GM03348 (cell line): ENCODE results near the gene MED13.
A peak's percentile ranks its signal among the peaks of the same experiment; 100 is the strongest.
"Not testable (repeated sequence)": the region's sequence is repeated elsewhere in the genome, so short reads cannot be mapped to it uniquely, and the experiment has no call there.

Source experiments
- DNase-seq: peaks from one replicate; pipeline ENCODE4 v3.0.0; 2012; ENCODE audit warnings: low spot score

Gene MED13

DNA sequence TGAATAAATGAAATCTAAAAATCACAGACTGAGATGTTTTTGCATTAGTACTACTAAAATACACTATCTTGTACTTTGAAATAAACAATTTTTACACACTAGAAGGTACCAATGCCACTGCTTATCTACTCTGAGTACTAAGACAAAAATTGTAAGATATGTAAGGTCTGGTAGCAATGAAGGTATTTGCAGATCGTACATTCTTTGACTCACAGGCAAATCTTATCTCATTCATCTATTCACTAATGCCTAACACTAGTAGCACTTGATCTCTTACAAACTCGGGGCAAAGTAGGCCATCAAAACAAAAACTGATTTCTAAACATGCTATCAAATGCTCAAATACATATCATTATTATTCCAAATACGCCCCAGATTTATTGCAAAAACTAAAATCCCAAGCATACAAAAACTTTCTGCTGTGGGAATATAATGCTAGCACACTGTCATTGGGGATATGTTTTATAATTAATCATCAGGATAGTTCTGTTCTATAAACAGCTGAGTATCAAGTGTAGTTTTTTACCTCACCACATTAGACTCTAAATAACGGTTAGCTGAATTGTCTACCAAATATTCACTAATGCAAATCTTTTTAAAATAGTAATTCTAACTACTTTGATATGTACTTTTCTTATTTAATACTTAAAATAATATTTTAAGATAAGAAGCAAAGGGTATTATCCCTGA, 68.0 kb downstream of the MED13 start:
- DNase-seq: no peak

DNA sequence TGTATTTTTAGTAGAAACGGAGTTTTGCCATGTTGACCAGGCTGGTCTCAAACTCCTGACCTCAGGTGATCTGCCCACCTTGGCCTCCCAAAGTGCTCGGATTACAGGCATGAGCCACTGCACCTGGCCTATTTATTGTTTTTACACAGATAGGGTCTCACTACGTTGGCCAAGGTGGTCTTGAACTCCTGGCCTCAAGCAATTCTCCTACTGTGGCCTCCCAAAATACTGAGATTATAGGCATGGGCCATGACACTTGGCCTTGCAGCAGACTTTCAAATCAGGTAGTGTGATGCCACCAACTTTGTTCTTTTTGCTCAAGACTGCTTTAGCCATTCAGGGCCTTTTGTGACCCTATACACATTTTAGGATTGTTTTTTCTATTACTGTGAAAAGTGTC, 75.6 kb downstream of the MED13 start:
- DNase-seq: no peak

DNA sequence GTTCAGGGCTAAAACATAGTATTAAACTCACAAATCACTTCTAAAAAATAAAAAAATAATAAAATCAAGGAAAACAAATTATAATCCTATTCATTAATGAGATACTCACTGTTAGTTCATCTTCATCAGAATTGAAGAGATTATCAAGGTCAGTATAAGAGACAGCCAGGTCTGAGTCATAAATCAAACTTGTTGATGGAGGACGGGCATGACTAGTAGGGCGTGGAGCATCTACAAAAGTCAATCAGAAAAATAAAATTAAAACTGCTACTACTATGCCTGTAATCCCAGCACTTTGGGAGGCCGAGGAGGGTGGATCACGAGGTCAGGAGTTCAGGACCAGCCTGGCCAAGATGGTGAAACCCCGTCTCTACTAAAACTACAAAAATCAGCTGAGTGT, 78.2 kb downstream of the MED13 start:
- no peak for DNase-seq

DNA sequence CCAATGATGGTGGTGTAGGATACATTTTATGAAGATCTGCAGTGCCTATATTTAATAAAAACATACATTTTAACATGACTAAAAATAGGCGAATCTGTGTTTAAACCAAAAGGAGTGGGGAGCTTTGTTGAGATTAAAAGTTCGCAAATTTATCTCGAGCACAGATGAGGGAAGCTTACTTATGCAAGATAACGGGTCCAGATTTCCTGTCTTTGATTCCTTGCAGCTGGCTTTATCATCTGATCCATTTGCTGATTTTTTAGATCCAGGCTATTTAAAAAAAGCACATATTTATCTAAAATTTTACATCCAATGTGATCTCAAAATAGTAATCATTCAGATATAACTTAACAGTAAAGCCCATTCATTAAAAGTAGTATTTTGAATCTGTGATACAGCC, 80.3 kb downstream of the MED13 start:
- DNase-seq: no peak

DNA sequence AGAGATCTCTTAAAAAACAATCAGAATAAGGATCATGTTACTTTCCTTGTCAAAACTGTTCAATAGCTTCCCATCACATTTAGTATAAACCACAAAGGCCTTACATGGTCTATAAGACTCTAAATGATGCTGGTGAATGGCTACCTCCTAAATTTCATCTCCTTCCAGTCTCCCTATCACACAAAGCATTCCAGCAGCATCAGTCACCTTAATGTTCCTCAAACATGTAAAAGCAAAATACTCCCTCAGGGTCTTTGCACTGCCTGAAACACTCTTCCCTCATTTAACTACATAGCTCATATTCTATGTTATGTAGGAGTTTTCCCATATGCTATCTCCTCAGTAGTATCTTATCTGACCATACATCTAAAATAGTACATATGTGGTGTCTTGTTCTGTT, 83.8 kb downstream of the MED13 start:
- no peak for DNase-seq

DNA sequence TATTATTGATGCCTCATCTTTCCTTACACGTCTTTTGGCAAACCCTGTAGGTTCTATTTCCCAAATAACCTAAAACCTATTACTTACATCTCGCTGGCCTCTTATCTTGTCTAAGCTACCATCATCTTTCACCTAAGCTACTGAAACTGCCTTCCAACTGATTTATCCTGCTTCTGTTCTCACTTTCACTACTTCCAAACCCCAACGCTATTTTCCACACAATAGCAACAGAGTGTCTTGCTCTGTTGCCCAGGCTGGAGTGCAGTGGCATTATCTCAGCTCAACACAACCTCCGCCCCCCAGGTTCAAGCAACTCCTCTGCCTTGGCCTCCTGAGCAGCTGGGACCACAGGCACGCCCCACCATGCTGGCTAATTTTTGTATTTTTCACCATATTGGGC, 84.5 kb downstream of the MED13 start:
- no peak for DNase-seq

DNA sequence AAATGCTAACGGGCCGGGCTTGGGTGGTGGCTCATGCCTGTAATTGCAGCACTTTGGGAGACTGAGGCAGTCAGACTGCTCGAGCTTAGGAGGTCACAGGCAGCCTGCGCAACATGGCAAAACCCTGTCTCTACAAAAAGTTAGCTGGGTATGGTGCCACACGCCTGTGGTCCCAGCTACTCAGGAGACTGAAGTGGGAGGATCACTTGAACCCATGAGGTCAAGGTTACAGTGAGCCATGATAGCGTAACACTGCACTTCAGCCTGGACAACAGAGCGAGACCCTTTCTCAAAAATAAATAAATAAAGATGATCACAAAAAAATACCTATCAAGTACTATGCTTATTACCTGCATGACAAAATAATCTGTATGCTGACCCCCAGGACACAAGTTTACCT, 91.0 kb downstream of the MED13 start:
- no peak for DNase-seq

DNA sequence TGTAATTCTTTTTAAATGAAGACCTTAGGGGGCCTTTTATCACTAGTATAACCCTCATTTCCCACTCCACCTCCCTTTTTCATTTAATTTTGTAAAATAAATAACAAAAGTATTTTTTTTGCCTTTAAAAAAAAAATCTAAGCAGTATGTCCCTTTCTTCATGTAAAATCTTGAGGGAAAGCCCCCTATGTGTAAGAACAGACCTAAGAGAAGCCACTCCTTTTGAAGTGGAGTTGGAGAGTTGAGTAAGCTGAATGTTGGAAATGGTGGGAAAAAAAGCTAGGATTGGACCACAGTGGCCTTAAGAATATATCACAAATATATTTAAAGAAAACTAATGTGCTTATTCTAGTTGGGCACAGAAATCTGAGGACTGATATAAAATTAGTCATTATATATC, 92.8 kb downstream of the MED13 start:
- no peak for DNase-seq

DNA sequence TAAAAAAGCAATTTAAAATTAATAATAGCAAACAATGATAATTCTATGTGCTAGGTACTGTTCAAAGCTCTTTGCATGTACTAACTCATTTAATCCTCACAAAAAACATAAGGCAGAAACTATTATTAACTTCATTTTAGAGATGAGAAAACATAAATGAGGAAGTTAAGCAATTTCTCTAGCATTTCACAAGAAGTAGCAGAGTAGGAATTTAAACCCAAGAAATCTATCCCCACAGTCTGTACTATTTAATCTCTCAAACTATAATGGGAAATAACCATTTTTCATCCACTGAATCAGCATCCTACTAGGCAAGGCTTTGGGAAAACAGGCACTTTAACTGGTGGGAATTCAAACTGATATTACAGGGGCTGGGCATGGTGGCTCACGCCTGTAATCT, 95.0 kb downstream of the MED13 start:
- DNase-seq: no peak

DNA sequence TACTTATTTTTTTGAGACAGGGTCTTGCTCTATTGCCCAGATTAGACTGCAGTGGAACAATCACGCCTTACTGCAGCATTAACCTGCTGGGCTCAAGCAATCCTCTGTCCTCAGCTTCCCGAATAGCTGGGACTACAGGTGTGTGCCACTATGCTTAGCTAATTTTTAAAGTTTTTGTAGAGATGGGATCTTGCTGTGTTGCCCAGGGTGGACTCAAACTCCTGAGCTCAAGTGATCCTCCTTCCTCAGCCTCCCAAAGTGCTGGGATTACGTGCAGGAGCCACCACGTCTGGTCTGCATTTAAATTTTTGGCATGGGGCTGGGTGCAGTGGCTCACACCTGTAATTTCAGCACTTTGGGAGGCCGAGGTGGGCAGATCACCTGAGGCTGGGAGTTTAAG, 96.3 kb downstream of the MED13 start:
- DNase-seq: no peak

DNA sequence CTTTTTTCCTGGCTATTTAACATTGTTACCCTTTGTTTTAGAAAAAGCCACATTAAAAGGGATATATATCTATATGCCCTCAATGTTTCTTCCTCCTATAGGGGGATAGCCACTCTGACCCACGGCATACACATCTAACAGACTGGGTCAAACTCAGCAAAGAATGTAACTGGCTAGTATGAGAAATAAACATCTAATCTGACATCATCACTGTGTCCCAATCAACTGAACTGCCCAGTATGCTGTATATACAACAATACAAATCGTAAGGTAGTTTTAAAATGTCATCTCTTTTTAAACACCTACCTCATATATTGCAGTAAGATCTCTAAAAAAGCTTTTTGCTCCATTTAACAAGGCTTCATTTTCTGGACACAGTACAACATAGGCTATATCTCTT, 97.3 kb downstream of the MED13 start:
- no peak for DNase-seq

DNA sequence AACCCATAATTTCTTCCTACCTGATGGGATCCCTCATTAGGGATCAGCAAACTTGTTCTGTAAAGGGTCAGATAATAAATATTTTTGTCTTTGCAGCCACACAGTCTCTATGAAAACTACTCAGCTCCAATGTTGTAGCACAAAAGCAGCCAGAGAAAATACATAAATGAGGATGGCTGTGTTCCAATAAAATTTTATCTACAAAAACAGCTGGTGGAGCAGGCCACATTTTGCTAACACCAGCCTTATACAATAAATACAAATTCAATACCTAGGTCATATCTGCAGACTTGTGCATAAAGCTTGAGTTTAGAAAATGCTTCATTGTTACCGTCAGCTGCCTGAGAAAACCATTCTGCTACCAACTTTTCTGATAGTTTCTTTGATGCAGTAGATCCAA, 98.9 kb downstream of the MED13 start:
- DNase-seq: no peak

DNA sequence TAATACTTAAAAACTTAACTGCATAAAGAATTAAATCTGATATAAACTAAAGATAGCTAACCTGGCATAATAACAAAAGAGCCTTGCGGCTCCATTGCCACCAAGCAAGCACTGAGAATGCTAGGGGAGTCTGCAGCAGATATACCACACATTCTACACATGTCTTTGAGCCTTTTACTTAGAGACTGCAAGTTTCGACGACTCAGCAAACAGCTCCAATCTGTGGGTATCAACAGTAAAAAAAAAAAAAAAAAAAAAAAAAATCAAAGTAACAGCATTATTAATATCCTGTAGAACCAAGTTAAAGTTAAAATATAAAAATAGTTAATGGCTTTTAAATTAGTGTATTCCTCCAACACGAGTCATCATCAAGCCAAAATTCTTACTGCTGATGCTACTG, 109.5 kb downstream of the MED13 start:
- DNase-seq: no peak

DNA sequence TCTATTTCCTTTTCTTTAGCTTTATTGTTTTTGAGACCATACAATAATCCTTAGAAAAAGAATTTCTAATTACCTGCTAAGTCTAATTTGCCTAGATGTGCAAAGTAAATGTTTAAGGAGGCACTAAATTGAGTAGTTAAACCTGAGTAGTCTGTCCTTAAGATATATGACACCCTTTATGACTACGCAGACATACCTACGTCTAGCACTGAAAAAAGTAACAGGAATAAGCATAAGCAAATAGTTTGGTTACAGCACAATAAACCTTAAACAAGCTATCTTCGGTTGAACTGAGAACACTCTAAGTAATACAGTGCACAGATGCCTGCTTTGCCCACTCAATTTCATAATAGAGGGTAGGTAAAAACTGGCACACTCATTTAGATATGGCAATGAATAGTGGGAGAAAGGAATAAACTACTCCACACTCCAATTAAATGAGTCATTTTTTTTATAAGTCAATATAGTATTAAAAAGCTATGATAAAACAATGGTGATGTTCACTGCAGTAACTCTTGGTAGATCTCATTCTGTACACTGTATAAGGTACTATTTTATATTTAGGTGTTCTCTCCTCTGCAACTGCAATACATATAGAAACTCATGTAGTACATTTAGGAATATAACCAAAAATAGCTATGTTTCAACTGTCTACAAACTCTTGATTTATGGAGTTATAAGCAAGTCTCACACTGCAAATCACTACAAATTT, 117.6 kb downstream of the MED13 start:
- no peak for DNase-seq

DNA sequence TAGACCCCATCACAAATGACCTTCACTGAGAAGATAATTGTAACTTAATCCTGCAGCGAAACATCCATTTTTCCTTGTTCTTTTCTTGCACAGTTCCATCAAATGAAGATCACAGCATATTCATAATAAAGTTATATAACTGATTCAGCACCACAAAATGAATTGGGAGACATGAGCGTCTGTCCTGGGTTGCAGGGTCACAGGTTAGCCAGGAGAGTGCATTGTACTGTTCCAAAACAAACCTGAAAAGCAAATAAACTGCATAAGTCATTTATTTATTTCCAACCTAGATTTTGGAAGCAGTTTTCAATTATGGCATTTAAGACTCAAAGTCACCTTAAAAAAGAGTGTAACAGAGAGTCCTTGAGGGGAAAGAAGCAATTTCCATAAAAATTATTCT, 118.7 kb downstream of the MED13 start:
- DNase-seq: no peak

DNA sequence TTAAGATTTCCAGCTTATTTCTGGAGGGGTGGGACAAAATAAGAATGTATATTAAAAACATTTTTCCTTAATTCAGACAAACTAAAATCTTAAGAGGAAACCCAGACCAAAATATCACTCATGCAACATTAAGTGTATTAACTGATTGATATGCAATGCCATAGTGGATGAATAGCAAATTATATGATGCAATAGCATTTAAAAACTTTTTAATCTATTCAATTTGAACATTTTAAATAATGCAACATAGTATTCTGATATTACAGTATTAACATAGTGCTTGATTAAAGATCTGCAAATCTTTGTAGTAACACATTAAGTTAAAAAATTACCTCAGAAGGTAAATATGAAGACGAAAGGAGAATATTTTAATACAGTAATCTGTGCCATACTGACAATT, 122.0 kb downstream of the MED13 start:
- DNase-seq: no peak

DNA sequence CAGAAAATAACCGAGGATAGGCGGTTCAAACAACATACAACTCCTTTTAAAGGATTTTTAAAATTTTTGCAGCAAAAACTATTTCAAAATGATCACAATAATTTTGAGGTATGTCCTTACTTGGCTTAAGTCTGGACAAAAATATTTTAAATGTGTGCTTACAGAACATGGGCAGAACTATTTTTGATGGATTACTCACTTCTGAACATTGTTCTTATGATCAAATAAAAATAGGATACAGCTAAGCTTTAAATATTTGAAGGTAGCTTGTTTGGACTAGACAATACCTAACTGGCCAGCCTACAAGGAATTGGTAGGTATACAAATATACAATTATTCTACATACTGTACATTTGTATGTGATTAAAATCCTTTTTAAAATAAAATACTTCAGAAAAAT, 123.0 kb downstream of the MED13 start:
- no peak for DNase-seq

DNA sequence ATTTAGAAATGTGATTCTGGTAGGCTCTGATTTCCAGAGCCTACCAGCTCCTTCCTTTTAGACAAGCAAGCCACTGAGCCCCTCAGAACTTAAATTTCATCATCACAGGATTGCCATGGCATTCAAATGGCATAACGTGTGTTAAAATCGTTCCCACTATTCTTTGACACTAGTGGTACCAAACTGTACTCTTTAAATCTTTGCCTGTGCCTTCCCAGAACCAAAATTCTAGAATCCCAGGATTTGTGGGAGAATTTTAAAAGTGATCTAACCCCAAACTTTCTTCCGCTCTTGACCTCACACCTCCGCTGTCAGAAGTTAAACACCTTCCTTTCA, 137.0 kb downstream of the MED13 start:
- no peak for DNase-seq

DNA sequence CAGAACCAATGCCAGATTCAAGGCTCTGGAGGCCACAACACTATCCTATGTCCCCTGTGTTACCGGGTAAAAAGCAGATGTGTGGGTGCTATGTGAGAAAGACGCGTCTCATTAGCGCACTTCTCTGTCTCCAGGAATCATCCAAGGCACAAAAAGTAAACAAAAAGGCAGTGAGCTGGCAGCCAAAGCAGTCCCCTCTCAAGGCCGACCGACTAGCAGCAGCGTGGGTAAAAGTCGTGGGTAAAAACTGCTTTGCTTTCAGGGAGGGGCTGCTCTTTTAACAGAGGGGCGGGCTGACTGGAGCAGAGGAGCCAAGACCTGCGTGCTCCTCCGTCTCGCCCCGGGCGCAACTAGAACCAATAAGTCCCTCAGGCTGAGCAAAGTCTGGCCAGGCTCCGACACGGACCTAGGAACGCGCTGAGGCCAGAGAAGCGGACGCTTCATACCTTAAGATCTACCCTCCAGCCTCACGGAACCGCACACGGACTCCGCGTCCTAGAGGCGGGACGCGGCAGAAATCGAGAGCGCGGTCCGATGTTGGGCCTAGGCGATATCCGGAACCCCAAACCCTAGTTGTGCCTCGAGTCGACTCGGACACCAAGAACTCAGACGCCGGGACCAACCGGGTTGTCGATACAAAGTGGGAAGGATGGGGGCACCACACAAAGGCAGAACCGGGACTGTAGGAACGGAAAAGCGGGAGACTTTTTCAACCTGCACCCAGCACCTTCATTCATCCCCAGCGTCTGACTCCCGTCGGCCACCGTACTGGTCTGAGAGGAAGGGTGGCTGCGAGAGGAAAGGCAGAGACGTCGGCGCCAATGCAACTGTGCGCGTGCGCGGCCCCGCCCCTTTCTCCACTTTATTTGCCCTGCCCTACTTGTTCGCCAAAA, 137.6 kb downstream of the MED13 start, which contains the start of gene INTS2:
TSS of gene INTS2 (minus strand) at position 775 of the 893 bp plus-strand sequence. CDS start 1,338 bp downstream, outside the sequence.
- peak; percentile 97 for DNase-seq

DNA sequence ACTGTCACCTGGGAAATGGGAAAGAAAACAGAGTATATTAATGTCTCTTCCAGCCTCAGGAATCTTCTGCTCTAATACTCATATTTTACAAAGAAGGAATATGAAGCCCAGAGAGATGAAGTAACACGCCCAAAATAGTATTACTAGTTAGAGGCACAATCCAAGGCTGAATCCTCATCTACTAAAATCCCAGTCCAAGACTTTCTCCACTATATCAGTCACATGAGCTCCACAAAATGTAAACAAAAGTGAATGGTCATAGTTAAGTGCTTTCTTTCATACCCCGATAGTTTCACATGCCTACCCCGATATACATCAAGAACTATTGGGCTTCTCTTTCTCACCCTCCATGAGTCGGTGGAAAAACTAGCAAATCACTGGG, 138.3 kb downstream of the MED13 start:
- DNase-seq: peak; percentile 43

DNA sequence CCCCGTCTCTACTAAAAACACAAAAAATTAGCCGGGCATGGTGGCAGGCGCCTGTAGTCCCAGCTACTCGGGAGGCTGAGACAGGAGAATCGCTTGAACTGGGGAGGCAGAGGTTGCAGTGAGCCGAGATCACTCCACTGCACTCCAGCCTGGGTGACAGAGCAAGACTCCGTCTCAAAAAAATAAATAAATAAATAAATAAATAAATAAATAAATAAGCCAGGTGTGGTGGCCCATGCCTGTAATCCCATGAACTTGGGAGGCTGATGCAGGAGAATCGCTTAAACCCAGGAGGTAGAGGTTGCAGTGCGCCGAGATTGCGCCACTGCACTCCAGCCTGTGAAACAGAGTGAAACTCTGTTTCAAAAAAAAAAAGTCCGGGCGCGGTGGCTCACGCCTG, 149.9 kb downstream of the MED13 start:
- not testable (repeated sequence) for DNase-seq

DNA sequence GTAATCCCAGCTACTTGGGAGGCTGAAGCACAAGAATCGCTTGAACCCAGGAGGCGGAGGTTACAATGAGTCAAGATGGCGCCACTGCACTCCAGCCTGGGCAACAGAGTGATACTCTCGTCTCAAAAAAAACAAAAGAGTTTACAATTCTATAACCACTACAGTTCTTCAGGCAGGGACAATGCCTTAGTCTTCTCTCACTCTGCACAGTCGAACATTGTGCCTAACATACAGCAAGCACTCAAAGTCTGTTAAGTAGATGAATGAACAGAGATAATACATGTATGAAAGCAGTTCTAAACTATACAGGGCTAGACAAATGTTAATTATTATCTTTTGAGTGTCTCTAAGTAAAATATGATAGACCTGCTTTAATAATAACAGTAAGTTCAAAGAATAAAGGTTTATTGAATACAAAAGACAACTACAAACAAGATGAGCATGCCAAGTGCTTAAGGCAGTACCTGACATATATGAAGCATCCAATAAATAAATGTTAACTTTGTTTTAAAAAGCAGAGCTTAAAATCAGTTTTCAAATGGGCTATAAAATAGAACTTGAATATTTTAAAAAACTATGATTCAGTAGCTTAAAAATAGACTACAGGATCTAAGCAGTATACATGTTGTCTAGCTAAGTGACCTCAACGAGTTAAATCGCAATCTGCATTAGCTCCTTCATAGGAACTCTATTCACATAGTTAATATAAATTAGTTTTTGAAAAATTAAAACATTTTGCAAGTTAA, 156.6 kb downstream of the MED13 start:
- DNase-seq: no peak
